ENCODE measurements around the gene CMTM2.

DNA sequence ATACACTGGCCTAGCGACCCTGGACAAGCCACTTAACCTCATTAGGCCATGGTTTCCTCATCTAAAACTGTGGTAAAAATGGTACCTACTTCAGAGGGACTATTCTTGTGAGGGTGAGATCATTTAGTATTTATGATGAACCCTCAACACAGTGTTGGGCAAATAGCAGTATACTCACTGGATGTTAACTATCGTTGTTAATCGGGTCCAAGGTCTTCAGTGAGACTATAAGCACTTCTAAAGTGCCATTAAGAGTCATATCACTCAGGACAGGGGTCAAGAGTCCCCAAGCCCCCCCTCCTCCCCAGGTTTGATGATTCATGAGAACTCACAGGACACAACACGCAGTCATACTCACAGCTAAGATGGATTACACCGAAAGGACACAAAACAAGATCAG lies 40.4 kb upstream of the CMTM2 start:
- TF ChIP-seq, protein P1, sequence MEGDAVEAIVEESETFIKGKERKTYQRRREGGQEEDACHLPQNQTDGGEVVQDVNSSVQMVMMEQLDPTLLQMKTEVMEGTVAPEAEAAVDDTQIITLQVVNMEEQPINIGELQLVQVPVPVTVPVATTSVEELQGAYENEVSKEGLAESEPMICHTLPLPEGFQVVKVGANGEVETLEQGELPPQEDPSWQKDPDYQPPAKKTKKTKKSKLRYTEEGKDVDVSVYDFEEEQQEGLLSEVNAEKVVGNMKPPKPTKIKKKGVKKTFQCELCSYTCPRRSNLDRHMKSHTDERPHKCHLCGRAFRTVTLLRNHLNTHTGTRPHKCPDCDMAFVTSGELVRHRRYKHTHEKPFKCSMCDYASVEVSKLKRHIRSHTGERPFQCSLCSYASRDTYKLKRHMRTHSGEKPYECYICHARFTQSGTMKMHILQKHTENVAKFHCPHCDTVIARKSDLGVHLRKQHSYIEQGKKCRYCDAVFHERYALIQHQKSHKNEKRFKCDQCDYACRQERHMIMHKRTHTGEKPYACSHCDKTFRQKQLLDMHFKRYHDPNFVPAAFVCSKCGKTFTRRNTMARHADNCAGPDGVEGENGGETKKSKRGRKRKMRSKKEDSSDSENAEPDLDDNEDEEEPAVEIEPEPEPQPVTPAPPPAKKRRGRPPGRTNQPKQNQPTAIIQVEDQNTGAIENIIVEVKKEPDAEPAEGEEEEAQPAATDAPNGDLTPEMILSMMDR (IDR thresholded peaks at IDR 0.05): no peak
- TF ChIP-seq POLR2A (IDR thresholded peaks at IDR 0.05): no peak

Data from heart left ventricle (tissue), 13 donors.